GM21717 (cell line): ENCODE measurements around the gene ERBB2.

Experiments
- ATAC-seq: cut with Tn5 transposase; IDR thresholded peaks from one replicate; pipeline ENCODE4 v1.9.1; 2021; ENCODE audit warnings: mild to moderate bottlenecking, moderate library complexity; ENCODE audit not compliant: unreplicated experiment

Gene ERBB2

DNA sequence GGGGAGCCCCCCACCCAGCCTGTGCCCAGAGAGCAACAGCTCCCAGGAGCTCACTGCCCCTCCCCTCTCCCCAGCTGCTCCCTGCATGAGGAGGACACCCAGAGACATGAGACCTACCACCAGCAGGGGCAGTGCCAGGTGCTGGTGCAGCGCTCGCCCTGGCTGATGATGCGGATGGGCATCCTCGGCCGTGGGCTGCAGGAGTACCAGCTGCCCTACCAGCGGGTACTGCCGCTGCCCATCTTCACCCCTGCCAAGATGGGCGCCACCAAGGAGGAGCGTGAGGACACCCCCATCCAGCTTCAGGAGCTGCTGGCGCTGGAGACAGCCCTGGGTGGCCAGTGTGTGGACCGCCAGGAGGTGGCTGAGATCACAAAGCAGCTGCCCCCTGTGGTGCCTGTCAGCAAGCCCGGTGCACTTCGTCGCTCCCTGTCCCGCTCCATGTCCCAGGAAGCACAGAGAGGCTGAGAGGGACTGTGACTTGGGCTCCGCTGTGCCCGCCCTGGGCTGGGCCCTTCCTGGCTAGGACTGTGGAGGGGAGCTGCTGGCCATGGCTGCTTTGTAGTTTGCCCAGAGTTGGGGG, 34.1 kb upstream of the ERBB2 start:
- ATAC-seq, result no peak

DNA sequence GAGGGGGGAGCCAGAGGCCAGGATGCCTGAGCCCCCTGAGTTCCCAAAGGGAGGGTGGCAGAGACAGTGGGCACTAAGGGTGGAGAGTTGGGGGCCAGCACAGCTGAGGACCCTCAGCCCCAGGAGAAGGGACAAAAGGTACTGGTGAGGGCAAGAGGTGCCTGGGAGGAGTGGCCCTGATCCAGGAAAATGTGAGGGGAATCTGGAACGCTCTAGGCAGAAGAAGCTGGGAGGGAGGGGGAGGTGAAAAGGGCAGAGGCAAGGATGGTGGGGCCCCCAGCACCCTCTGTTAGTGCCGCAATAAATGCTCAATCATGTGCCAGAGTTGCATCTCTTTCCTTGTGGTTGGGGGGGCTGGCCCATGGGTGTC, 33.6 kb upstream of the ERBB2 start:
- ATAC-seq, result no peak

- ATAC-seq, result no peak
These were observed 33.1 kb upstream of the ERBB2 start for GRCh38 chr17:39666601-39667261.

GRCh38 chr17:39667262-39667944, 32.5 kb upstream of the ERBB2 start:
- ATAC-seq, result no peak

- ATAC-seq, result no peak
These were observed 31.6 kb upstream of the ERBB2 start, which contains the start of gene PNMT for GRCh38 chr17:39667945-39668924. Gene PNMT (plus strand): TSS chr17:39668453. CDS start chr17:39668476, 23 bp downstream.

DNA sequence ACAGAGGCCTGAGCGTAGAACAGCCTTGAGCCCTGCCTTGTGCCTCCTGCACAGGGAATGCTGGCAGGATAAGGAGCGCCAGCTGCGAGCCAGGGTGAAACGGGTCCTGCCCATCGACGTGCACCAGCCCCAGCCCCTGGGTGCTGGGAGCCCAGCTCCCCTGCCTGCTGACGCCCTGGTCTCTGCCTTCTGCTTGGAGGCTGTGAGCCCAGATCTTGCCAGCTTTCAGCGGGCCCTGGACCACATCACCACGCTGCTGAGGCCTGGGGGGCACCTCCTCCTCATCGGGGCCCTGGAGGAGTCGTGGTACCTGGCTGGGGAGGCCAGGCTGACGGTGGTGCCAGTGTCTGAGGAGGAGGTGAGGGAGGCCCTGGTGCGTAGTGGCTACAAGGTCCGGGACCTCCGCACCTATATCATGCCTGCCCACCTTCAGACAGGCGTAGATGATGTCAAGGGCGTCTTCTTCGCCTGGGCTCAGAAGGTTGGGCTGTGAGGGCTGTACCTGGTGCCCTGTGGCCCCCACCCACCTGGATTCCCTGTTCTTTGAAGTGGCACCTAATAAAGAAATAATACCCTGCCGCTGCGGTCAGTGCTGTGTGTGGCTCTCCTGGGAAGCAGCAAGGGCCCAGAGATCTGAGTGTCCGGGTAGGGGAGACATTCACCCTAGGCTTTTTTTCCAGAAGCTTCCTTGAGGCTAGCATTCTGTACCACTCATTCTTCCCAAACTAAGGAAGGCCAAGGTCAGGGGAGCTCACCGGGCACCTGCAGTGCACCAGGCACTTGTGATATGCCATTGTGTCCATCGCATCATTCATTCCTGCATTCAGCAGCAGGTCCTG, 29.7 kb upstream of the ERBB2 start:
- no peak for ATAC-seq

- ATAC-seq, result no peak
These were observed 29.1 kb upstream of the ERBB2 start for GRCh38 chr17:39670746-39671145.

GRCh38 chr17:39671651-39672521, 28.0 kb upstream of the ERBB2 start:
- ATAC-seq, result no peak

- ATAC-seq, result no peak
These were observed 27.1 kb upstream of the ERBB2 start for GRCh38 chr17:39672522-39673334.

DNA sequence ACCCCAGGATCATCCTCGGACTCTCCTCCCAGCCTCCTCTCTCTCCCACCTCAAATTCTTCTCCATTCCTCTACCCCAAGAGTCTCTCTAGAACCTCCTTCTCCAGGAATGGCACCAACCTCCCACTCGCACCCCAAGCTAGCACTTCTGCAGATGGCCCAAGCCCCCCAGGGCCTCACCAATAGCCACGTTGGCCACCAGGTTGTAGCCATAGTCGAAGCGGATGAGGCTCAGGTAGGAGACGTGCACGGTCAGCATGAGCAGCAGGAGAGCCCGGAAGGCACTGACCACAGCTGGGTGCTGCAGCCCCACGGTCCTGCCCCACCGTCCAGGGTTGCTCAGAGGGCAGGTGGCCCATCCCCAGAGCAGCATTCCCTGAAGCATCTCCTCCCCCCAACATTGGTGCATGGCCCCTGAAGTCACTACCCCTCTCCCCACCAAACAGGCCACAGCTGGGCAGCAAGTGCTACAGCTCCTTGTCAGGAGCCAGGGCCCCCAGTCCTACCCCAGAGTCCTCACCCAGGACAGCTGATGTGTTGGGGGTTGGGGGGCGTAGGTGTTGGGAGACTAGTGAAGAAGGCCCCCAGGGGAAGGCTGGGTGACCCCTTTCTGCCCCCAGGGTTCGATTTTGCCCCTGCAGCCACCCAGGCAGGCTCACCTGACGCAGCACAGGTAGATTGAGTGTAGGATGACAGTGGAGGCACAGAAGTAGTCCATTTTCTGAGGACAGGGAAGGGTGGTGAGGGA, 26.4 kb upstream of the ERBB2 start:
- ATAC-seq, result no peak

DNA sequence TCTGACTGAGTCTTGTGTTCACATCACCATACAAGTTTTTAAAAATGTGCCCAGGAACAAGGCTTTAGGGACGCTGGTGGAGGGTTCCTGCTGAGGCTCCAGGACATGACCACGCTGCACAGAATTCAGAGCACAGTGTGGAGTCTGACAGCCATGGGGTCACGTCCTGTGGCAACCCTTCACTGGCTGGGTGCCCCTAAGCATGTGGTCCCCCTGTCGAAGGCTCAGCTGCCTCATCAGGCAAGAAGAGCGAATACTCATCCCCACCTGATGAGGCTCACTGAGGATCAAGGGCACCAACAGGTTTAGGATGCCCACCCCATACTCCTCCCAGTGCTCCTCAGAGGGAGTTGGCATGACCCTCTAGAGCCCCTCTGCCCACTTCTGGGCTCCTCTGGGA, 25.7 kb upstream of the ERBB2 start:
- no peak for ATAC-seq

- no peak for ATAC-seq
These were observed 25.0 kb upstream of the ERBB2 start for GRCh38 chr17:39674702-39675389.

GRCh38 chr17:39675390-39676082, 24.3 kb upstream of the ERBB2 start:
- no peak for ATAC-seq

DNA sequence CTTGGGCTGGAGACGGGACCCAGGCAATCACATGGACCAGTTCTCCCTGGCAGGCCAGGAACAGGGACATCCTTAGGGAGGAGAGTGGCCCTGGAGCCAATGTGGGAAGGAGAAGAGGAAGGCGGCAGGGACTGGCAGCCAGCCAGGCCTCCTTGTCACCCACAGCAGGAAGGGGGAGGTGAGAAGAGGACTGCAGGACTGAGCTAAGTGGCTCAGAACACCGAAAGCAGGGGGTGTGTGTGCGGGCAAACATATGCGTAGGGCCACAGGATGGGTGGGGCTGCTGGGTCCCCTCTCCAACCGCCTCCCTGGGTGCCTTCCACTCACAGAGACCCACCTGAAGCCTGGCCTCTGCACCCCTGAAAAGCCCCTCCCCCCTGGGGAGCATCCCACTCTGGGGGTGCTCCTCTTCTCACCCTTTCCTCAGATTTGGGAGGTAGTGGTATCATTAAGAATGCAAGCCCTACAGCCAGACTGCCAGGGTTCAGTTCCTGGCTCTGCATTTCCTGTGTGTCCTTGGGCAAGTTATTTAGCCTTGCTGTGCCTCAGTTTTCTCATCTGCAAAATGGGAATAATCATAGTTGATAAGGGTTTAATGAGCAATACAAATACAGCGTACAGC, 23.6 kb upstream of the ERBB2 start:
- no peak for ATAC-seq

DNA sequence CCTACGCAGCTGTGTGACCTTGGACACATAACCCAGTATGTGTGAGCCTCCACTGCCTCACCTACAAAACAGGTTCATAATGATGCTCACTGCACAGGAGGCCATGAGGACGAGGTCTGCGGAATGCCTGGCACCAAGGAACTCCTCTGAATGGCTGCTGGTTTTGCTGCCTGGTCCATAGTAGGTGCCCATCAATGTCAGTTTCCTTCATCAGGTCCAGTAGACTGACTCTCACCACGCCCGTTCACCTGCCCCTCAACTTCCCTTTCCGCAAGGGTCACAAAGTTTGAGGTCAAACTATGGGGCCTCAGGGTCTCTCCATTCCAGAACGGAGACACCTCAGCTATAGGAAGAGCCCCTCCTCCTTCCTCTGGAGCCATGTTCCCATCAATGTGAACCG, 22.8 kb upstream of the ERBB2 start:
- ATAC-seq, result no peak
